ENCODE measurements around the gene STK40.
A peak's percentile ranks its signal among the peaks of the same experiment; 100 is the strongest.

Gene STK40, protein sequence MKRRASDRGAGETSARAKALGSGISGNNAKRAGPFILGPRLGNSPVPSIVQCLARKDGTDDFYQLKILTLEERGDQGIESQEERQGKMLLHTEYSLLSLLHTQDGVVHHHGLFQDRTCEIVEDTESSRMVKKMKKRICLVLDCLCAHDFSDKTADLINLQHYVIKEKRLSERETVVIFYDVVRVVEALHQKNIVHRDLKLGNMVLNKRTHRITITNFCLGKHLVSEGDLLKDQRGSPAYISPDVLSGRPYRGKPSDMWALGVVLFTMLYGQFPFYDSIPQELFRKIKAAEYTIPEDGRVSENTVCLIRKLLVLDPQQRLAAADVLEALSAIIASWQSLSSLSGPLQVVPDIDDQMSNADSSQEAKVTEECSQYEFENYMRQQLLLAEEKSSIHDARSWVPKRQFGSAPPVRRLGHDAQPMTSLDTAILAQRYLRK

DNA sequence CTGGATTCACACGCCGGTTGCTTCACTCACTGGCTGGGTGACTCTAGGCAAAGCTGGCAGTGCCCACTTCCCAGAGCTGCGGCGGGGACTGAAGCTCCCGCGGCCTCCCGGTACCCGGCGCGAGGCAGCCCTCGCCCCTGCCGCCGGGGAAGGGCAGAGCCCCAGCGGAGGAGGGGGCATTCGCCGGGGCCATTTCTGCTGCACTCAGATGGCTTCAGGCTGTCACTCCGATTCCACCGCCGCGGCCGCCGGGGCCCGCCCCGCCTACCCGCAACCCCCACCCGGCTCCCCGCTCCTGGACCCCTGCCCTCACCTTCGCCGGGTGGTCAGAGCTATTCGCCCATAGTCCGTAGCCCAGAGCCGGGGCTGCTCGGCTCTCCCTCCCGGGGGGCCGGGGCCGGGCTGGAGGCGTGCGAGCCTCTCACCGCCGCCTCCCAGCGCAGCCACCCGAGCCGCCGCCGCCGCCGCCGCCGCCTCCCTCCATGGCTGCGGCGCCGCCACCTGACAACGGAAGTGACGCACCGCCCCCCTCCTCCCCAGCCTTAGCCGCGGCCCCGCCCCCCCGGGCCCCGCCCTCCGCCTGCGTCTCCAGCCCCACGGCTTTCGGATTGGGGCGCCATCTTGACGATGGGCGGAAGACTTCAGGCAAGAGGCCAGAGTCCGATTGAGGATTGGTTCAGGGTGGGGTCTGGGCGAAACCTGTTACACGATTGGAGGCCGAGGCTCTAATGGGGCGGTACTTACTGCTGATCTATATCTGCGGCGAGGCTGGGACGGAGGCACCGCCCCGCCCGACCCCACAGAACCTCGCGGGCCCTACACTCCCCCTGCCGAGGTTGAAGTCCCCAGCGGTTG lies at the start of gene STK40:
TSS of gene STK40 (minus strand) at position 515 of the 855 bp plus-strand sequence. CDS start 24,592 bp downstream, outside the sequence.
- peak; percentile 60 to 99 (median 98) for DNase-seq

DNA sequence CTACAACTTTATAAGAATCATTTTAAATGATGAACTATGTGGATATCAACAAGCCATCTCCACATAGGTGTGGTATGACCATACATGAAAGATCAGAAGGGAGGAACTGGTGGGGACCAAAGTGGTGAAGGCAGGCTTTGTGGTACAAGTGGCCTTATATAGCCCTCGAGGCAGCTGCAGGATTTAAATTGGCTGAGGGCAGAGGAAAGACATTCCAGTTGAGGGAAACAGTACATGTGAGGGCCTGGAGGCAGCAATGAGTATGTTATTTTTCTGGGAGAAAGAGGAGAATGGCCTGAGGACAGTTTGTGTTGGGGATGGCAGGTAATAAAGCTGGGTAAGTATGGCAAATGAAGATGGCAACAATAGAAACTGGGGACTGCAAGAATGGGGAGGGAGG lies 47.4 kb upstream of the STK40 start:
- no peak for DNase-seq

DNA sequence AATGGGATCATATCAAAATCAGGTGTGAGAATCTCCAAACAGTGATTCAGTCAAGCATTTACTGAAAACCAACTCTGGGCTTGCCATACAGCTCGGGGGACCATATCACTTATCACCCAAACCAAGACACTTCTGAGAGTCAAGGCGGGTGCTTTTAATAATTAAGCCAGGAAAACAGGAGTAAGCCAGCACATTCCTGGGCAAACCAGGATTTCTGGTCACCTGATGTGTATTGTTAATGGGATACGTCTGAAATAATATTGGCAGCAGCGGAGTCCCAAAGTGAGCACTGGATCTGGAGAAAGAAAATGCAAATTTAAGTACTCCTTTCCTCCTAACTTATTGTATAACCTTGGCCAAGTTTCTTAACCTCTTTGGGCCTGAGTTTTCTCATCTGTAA lies 46.9 kb upstream of the STK40 start:
- DNase-seq: no peak

DNA sequence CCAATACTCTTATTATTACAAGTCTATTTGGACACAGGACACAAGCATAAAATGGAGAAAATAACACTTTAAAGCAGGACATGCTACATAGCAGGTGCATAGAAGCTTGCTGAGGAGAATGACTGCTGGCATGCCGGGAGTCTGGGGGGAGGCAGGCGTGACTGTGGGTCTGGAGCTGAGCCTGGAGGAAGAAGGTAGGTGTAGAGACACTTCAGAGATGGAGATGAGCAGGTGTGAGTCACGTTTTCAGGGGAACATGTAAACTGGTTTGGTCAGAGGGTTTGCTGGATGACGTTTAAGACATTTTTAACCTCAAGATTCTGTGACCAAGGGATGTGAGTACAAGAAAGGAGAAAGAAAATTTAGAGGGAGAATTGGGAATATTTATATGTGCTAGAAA lies 40.1 kb upstream of the STK40 start:
- no peak for DNase-seq

DNA sequence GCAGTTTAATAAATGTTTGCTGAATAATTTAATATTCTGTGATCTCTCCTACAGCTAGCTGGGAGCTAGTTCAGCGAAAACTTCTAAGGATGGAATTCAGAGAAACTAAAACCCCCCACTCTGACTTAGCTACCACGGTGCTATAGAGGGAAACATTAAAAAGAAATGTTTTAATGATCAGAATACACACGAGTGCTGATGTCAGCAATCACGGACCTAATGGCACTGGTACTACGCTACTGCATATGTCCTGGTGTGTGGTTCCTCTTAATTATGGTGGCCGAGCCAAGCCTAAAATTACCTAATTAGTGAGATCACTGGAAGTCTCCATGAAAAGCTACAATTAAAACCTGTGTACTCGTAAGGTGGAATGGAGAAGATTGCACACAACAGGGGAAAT lies 35.9 kb upstream of the STK40 start:
- DNase-seq: no peak

DNA sequence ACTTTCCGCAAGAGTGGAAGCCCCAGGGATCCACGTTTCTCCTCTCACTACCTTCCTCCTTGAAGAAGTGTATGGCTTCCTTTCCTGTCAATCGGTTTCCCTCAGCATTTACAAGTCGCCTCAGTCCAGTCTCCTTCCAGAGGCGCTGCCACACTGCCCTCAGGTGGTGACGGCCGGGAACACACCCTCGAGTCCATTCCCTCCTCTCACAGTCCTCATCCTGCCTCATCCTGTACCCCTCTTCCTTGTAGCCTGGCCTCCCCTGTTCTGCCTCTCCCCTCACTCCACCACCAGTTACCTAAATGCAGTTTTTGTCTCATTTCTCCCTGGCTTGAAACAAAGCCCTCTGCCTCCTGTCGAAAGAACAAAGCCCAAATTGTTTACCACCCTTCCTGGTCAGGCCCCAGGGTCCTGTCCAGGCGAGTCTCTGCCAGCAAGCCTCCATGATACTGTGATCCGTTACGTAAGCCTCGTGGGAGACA lies 35.2 kb upstream of the STK40 start:
- DNase-seq: peak in 55 of 56 donors; percentile 10 to 93 (median 70)

DNA sequence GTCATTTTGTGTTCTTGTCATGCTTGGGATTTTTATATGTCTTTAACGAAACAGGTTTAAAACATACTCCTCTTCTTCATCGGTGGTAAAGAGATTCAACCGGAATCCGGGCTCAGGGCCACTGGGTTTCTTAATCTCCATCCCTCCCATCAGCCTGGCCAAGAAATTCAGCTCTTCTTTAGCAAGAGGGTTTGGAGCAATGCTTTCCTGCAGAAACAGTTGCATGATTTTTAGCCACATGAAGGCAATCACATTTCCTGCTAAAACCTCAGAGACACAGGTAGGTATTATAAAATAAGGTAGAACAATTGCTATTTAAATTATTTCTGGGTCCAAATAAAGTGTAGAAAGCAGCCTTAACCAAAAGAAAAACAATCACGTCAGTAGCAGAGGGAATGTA lies 34.7 kb upstream of the STK40 start:
- no peak for DNase-seq

DNA sequence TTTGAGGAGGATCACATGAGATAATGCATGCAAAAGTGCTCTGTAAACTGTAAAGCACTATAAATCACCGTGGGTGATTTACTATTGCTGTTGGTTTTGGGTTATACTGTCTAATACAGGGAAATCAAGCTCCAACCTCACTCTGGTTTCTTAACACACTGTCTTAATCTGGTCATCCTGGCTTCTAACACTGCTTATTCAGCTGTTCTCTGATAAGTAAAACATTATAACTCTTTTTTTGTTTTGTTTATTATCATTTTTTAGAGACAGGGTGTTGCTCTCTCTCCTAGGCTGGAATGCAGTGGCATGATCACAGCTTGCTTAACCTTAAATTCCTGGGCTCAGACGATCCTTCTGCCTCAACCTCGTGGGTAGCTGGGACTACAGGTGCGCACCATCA lies 33.8 kb upstream of the STK40 start:
- DNase-seq: no peak

DNA sequence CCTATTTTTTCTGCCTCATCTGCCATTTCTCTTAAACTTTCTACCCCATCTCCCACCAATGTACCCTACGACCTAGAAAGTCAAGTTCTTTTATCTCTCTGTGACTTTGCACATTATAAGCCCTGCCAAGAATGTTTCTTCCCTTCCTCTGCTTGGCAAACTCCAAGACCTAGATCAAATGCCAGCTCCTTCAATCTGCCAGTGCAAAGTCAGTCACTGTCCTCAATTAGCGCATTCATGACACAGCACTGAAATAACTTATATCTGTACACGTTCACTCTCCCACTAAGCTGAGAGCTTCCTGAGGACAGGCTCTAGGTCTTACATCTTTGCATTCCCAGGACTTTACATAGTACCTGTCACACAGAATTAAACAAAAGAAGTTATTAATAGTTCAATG lies 33.4 kb upstream of the STK40 start:
- DNase-seq: no peak

DNA sequence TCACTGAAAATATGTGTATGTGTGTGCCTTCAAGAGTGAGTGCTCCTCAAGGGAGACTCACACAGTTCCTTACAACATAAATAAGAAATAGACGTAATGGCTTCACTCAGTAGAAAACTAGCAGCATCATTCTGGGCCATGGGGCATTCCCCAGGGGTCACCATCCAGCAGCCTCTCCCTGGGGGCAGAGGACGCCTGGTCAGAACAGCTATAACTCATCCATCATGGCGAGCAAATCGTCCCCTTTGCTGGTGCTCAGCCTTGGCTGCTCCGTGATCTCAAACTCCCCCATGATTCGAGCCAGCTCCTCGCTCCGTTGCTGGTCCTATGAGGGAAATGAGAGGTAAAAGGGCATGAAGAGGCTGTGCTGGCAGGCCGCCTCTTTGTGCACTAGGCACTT lies 32.2 kb upstream of the STK40 start:
- DNase-seq: no peak

DNA sequence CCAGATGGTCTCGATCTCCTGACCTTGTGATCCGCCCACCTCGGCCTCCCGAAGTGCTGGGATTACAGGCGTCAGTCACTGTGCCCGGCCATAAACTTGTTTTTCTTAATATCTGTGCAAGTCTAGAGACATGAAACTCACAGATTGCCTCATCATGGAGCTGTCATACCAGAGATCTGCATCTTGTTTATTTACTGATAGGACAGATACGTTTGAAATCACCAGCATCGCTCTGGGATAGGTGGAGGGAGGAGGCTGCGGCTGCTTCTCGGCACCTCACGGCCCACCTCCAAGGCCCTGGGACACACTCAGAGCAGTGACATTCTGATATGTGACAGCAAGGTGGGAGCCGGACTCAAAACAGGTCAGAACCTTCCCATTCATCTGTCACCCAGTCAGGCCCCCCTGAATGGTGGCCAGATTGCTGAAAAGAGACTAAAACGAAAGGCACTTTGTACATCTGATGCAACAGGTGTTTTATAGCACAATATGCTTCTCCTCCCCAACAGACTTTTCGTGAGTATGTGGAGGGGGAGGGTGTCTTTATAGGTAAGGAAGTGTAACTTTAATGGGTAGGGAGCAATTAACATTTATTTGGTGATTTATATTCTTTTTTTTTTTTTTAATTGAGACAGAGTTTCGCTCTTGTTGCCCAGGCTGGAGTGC lies 30.1 kb upstream of the STK40 start:
- DNase-seq: no peak

DNA sequence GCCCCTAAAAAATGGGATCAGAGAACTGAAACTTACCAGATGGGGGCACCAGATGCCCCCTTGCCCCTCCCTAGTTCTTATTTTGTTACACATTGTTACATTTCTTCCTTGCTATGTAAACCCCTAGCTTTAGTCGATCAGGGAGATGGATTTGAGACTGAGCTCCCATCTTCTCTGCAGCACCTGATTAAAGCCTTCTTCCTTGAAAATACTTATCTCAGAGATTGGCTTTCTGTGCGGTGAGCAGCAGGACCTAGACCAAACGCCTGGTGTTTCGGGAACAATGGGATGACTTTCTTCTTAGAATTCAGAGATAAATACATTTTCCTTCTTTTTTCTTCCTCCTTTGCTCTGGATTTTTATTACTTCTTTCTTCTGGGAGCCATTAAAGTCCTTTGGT lies 28.7 kb upstream of the STK40 start:
- no peak for DNase-seq

DNA sequence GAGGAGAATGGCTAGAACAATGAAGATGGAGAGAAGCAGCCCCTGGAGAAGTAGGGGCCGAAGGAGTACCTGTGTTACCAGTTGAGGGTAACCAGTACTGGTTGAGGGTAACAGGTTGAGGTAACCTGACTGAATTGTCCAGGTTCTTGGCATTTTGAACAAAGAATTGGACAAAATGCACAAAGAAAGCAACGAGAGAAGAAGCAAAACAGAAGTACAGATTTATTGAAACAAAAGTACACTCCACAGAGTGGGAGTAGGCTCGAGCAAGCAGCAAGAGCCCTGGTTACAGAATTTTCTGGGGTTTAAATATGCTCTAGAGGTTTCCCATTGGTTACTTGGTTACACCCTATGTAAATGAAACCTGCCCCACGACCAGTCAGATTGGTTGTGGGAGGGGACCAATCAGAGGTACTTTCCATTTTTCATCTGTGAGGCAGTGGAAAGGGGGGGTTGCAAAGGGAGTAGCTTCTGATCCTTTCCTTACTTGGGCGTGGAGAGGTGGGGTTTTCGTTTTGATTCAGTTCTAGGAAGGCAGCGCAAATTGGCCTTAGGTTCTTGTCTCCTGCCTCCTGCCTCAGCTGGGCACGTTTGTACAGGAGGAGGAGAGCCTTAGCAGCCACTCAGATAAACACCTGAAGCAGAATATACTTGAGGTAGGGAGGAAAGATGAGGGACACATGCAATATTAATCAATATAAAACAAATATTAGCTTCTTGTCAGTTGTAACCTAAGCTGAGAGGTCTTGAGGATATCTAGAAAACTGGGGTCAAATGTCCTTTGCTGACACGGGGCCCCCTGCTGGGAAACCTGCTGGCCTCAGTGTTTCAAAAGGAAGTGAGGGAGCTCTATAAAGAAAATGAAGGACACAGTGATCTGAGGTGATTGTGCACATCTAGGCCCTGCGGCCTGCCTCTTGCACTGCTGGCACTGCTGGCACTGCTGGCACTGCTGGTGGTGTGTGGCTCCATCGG lies 26.2 kb upstream of the STK40 start:
- DNase-seq: peak in 7 of 56 donors; percentile 7 to 44 (median 13)

DNA sequence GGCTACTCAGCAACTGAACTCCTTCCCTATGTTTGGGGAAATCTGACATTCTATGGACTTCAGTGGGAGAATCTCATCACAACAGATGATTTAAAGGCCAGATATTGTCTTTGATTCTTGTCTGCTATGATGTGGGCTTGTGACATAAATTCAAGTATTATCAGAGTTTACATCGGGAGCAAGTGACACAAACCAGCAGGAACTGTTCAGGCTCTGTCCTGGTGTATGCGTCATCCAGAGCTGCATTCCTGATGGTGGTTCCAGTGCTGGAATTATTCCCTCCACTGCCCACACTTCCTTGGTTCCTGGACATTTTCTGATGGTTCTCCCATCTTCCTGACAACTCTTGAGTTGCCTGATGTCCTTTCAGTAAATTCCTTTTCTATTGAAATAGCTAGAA lies 22.8 kb upstream of the STK40 start:
- no peak for DNase-seq

DNA sequence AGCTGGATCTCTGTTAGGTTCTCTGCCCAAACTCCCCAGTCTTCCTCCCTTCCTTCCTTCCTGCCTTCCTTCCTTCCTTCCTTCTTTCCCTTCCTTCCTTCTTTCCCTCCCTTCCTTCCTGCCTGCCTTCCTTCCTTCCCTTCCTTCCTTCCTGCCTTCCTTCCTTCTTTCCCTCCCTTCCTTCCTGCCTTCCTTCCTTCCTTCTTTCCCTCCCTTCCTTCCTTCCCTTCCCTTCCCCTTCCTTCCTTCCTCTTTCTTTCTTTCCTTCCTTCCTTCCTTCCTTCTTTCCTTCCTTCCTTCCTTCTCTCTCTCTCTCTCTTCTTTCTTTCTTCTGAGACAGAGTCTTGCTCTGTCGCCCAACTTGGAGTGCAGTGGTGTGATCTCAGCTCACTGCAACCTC lies 20.7 kb upstream of the STK40 start:
- no peak for DNase-seq

DNA sequence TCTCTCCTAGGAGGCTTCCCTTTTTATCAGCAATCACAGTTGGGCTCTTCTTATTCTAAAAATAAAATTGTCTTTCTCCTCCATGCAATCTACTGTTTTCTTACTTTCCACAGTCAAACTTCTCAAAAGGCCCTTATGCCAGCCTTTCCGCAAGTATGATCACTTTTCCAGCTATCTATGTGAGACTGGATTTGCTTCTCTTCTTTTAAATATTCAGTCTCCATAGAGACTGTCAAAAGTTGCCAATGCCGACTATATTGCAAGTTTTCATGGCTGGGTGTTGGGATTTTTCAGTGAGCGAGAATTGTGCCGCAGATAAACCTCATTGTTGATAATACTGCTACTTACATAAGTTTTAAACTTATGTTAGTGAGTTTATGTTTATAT lies 16.8 kb upstream of the STK40 start:
- DNase-seq: no peak

DNA sequence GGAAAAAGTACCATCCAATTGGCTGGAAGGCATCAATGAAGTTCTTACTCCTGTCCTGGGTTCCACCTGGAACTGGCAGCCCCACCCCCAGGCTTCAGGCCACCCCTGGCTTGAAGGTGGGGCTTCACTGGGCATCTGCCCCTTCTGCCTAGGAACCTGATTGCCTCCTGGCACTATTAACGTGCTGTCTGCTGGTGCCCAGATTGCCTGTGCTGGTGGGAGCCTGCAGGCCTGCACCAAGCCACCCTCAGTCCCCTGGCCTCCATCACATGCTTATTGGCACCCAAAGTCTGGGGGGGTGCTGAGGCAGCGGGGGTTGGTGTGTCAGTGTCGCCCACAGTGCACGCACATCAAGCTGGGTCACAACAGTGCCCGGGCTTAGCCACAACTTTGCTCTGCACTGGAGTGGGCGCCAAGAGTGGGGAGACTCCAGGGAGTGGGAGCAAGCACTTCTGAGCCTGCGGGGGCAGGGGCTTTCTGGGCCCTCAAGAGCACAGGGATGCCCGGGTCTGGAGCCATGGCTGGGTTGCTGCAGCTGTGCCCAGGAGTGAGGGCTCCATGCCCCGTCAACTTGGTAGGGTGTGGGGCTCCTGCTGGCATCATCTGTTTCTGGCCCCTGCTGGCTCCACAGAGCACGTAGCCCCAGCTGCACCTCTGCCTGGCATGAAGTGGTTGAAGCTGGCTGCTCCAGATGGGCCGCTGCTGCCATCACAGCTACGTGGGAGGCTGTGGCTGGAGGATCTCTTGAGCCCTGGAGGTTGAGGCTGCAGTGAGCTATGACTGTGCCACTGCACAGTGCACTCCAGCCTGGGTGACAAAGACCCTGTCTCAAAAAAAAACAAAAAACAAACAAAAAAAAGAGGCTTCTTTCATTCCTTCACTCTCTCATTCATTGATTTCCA lies 16.1 kb upstream of the STK40 start:
- no peak for DNase-seq

DNA sequence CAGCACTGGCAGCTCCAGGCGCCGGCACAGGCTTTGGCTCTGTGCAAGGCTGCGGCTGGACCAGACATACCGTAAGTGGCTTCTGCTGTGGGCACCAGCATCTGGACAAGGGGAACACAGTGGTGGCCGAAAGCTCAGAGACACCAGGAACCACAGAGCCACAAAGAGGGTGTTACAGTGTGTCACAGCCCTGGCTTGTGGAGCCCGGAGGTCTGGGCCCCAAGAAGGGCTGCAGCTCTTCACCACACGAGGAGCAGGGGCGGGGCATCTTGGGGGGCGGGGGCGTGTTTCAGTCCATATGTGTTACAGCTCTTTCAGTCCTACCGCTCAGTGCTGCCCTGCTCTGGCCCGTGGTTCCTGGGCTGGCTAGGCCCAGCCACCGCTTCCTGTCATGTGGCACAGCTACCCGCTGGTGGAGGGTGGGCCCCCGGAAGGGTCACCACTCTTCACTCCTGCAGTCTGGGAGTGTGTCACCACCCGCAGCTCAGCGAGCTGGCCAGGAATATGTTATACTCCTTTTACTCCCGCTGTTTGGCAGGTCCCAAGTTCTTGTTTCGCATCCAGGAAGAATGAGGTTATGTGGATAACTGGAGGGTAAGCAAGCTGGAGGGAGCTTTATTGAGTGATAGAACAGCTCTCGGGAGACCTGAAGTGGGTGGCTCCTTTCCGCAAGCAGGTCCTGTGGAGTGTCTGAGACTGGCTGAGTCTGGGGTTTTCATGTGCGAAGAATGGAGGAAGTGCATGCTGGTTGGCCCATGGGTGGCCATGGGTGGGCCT lies 15.3 kb upstream of the STK40 start:
- peak in 36 of 56 donors; percentile 7 to 58 (median 26) for DNase-seq

DNA sequence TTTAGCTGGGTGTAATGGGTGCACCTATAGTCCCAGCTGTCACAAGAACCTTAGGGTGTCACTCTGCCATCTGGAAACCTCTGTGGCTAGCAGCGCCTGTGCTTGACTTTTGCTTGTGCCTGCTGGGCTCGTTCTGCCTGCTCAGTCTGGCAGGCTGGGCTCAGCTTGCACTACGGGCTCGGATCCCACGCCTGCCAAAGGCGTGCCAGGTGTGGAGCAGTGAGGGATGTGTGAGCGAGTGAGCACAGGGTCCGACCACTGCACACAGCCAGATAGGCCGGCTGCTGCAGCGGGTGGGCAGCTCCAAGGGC lies 14.7 kb upstream of the STK40 start:
- no peak for DNase-seq
